ENCODE results near the gene RAB40B. TPM values are rescaled to one million over a fixed set of nuclear protein-coding genes. Genes with fewer than 3 reads are reported as not detected.

Gene RAB40B
- total and polyA plus RNA-seq, 2 of the 13 experiments (the other 11 are each of a cell fraction or from before 2014, with no cell fraction given), result 6.2 to 6.5 TPM

GRCh38 chr17:82698065-82698973 lies at the start of gene RAB40B (continued):
- peak; percentile 55; the same call in 1 of the 2 replicates for TF ChIP-seq ZNF709 (CRISPR knock-in tag; IDR thresholded peaks at IDR 0.05)
- TF ChIP-seq, protein P1, sequence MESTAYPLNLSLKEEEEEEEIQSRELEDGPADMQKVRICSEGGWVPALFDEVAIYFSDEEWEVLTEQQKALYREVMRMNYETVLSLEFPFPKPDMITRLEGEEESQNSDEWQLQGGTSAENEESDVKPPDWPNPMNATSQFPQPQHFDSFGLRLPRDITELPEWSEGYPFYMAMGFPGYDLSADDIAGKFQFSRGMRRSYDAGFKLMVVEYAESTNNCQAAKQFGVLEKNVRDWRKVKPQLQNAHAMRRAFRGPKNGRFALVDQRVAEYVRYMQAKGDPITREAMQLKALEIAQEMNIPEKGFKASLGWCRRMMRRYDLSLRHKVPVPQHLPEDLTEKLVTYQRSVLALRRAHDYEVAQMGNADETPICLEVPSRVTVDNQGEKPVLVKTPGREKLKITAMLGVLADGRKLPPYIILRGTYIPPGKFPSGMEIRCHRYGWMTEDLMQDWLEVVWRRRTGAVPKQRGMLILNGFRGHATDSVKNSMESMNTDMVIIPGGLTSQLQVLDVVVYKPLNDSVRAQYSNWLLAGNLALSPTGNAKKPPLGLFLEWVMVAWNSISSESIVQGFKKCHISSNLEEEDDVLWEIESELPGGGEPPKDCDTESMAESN (CRISPR knock-in tag; conservative IDR thresholded peaks at IDR 0.05), result 0 out of 2 replicates have a peak, but pooled peaks have one; percentile 6
- TF ChIP-seq HNRNPLL (IDR thresholded peaks at IDR 0.05; ENCODE audit: low read depth, low read length, poor library complexity, severe bottlenecking), result peak; percentile 94
- TF ChIP-seq RFX5 (IDR thresholded peaks at IDR 0.05; ENCODE audit: low read depth, low read length), result peak; percentile 96
- peak; percentile 95 for TF ChIP-seq SP2 (CRISPR knock-in tag; IDR thresholded peaks at IDR 0.05)
- 0 out of 2 replicates have a peak, but pooled peaks have one; percentile 0 for TF ChIP-seq ISL2 (CRISPR knock-in tag; IDR thresholded peaks at IDR 0.05)
- TF ChIP-seq AHR (CRISPR knock-in tag; IDR thresholded peaks at IDR 0.05), result no peak
- TF ChIP-seq MAZ (IDR thresholded peaks at IDR 0.05; ENCODE audit: borderline replicate concordance, low read depth, low read length), result peak; percentile 76; the same call in 1 of the 2 replicates
- TF ChIP-seq MAZ (CRISPR knock-in tag; IDR thresholded peaks at IDR 0.05; ENCODE audit: low read depth), result 0 out of 2 replicates have a peak, but pooled peaks have one; percentile 4
- TF ChIP-seq ZNF616 (CRISPR knock-in tag; IDR thresholded peaks at IDR 0.05; ENCODE audit: low read depth), result 0 out of 2 replicates have a peak, but pooled peaks have one; percentile 29
- TF ChIP-seq SP1 (IDR thresholded peaks at IDR 0.05), result peak; percentile 48; the same call in 1 of the 2 replicates
- peak; percentile 95 for TF ChIP-seq SP1 (CRISPR knock-in tag; IDR thresholded peaks at IDR 0.05)
- peak; percentile 34; the same call in 1 of the 2 replicates for TF ChIP-seq SIN3A (IDR thresholded peaks at IDR 0.05; ENCODE audit: borderline replicate concordance, low read depth, low read length)
- no peak for TF ChIP-seq ETV5 (CRISPR knock-in tag; IDR thresholded peaks at IDR 0.05; ENCODE audit: borderline replicate concordance)
- TF ChIP-seq BORCS8-MEF2B (CRISPR knock-in tag; IDR thresholded peaks at IDR 0.05), result peak; percentile 5; the same call in 1 of the 2 replicates
- no peak; the same call in 1 of the 2 replicates for TF ChIP-seq ZBTB14 (CRISPR knock-in tag; IDR thresholded peaks at IDR 0.05)
- TF ChIP-seq ZNF296 (CRISPR knock-in tag; conservative IDR thresholded peaks at IDR 0.05), result no peak
- no peak for TF ChIP-seq KDM1A (CRISPR knock-in tag; IDR thresholded peaks at IDR 0.05)
- TF ChIP-seq RXRA (CRISPR knock-in tag; IDR thresholded peaks at IDR 0.05), result 0 out of 2 replicates have a peak, but pooled peaks have one; percentile 9
- peak; percentile 99 for TF ChIP-seq SP4 (CRISPR knock-in tag; IDR thresholded peaks at IDR 0.05)
- no peak for TF ChIP-seq HOXA9 (CRISPR knock-in tag; IDR thresholded peaks at IDR 0.05; ENCODE audit: borderline replicate concordance)
- TF ChIP-seq ZNF773 (CRISPR knock-in tag; IDR thresholded peaks at IDR 0.05; ENCODE audit: borderline replicate concordance), result peak; percentile 47; the same call in 1 of the 2 replicates
- TF ChIP-seq ZNF687 (CRISPR knock-in tag; IDR thresholded peaks at IDR 0.05), result peak; percentile 26; the same call in 1 of the 2 replicates
